ENCODE results near the gene MDM1.

MDM1 gene

GRCh38 chr12:68331869-68332727 lies at the start of gene MDM1:
MDM1 (minus strand) TSS chr12:68332362; CDS start chr12:68332245, 117 bp downstream.
- DNase-seq: peak; percentile 100

- DNase-seq: no peak
Measured at GRCh38 chr12:68381476-68382219, 49.5 kb upstream of the MDM1 start.

GRCh38 chr12:68378872-68379606 lies 46.9 kb upstream of the MDM1 start:
- no peak for DNase-seq

- no peak for DNase-seq
Measured at GRCh38 chr12:68377881-68378280, 45.7 kb upstream of the MDM1 start.

GRCh38 chr12:68376901-68377300 lies 44.7 kb upstream of the MDM1 start:
- DNase-seq: no peak

- no peak for DNase-seq
Measured at GRCh38 chr12:68375756-68376695, 43.9 kb upstream of the MDM1 start.

GRCh38 chr12:68374307-68374982 lies 42.3 kb upstream of the MDM1 start:
- peak; percentile 95 for DNase-seq

GRCh38 chr12:68370667-68371066 lies 38.5 kb upstream of the MDM1 start:
- no peak for DNase-seq

GRCh38 chr12:68370006-68370590 lies 37.9 kb upstream of the MDM1 start:
- no peak for DNase-seq

- no peak for DNase-seq
Measured at GRCh38 chr12:68368327-68368726, 36.2 kb upstream of the MDM1 start.

GRCh38 chr12:68367903-68368302 lies 35.7 kb upstream of the MDM1 start:
- DNase-seq: peak; percentile 34

- peak; percentile 70 for DNase-seq
Measured at GRCh38 chr12:68367116-68367515, 35.0 kb upstream of the MDM1 start.

GRCh38 chr12:68364893-68365725 lies 32.9 kb upstream of the MDM1 start:
- peak; percentile 99 for DNase-seq

- no peak for DNase-seq
Measured at GRCh38 chr12:68364328-68364727, 32.2 kb upstream of the MDM1 start.

GRCh38 chr12:68361953-68362352 lies 29.8 kb upstream of the MDM1 start:
- DNase-seq: no peak

GRCh38 chr12:68359674-68360073 lies 27.5 kb upstream of the MDM1 start:
- no peak for DNase-seq

GRCh38 chr12:68358532-68359485 lies 26.6 kb upstream of the MDM1 start:
- DNase-seq: peak; percentile 83

- no peak for DNase-seq
Measured at GRCh38 chr12:68356986-68357385, 24.8 kb upstream of the MDM1 start.

Data from activated CD4-positive, alpha-beta T cell treated with anti-CD3 and anti-CD28 coated beads, Interleukin-10, Interleukin-2, amounts not matched to agents 100 ng/mL and 50 ng/mL, durations not matched to agents 16 hours and 8 hours (primary cell).